GM21825 (cell line): ENCODE measurements around the gene FSTL3.
"Not testable (repeated sequence)": the region's sequence is repeated elsewhere in the genome, so short reads cannot be mapped to it uniquely, and the experiment has no call there.

Experiments used
- ATAC-seq: cut with Tn5 transposase; IDR thresholded peaks from one replicate; pipeline ENCODE4 v1.9.1; 2021; ENCODE audit warnings: mild to moderate bottlenecking, moderate library complexity; ENCODE audit not compliant: unreplicated experiment

The FSTL3 gene

DNA sequence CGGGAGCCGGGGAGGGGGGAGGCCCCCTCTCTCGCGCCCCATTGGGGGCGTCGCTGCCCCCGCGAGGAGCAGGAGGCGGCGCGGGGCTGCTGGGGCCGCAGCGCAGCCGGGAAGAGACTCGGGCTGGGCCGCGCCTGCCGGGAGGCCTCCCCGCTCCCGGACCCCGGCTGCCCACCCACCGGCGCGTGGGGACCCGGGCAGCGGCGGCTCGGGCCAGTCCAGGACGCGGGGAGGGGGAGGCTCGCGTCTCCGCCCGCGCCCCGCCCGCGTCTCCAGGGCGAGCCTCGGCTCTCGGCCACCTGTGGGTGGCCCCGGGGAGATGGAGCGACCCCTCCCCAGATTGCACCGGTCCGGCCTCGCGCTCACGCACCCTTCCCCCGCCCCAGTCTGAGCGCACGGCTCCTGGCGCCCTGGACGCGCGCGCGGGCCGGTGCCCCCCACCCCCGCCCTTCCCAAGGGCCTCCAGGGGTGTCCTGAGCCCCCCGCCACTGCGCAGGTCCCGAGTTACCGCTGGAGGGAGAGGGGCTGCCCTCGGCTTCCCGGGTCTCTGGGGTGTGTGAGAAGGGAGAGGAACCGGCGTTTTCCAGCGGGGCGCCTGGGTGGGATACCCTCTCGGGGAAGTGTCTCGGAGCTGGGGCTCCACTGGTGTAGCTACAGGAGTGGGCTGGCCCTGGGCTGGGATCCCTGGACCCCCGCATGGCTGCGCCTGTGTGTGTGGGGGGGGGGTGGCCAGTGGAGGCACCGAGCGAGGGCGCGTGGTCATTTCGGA is 33.2 kb downstream of the FSTL3 start:
- ATAC-seq: no peak

DNA sequence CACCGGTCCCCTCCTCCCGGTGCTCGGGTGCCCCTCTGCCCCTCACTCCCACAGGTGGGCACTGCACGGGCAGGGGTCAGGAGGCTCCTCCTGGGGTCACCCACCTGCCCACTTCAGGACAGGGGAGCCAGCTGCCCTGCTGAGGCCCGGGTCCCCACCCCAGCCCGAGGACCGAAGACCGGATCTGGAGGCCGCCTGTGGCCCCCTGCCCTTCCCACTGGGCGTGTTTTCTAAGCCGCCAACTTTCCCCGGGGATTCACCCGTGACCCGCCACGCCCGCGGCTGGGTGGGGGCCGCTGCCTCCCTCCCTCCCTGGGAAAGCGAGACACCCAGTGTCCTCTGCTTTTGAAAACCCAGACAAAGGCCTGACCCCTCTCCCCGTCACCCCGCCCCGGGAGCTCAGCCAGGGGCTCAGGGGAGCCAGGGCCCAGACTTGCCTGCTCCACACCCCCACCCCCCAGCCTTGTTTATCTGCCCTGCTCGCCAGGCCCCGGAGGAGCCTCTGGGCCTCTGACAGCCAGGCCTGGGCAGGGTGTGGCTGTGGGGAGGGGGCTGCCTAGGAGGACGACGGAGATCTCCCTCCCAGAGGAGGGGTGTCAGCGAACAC is 33.9 kb downstream of the FSTL3 start:
- no peak for ATAC-seq

DNA sequence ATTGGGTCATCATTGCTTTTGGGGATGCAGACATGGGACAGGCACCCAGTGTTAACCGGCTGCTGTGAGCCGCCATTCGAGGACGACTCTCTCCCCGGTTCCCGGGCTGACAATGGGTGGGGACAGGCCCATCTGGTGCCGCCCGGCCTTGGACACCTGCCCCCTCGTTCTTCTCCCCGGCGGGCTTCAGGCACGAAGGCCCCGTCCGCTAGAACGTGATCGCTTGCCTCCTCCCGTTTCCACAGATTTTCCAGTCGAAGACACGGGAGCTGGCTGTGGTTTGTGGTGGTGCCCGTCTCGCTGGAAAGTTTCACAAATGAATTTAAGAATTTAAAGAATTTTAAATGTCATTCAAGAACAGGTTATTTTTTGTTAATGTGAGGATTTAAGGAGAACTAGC is 34.6 kb downstream of the FSTL3 start:
- ATAC-seq: no peak

DNA sequence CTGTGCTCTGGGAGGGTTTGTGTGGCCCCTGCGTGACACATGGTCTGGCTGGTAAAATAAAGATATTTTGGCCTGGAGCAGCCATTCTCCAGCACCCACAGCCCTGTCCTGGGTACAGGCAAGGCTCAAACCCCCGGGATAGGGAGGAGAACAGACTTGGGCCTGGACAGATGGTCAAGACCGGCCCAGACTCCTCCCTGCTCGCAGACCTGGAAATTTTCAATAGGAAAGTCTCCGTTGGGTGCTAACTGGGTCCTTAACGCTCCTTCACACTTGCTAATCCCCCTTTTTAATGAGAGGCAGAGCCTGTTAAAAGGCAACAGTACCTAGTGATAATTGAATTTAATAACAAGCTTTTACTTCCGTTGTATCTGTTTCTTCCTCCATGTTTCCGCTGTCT is 35.1 kb downstream of the FSTL3 start:
- ATAC-seq: no peak

DNA sequence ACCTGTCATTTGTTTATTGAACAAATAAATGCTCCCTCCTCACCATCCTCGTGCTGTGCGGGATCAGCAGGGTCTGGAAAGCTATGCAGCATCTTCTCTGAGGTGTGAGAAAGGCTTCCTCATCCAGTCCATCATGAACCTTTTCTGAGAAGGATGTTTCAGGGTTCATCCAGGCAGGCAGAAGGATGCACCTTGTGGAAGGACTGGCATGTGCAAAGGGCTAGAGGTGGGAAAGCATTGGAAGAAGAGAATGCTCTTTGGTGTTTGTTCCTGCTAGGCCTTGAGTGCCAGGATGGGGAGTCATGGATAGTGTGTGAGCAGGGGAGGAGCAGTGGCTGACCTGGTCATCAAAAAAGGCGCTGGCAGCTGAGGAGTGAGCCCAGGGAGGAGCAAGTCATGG is 39.2 kb downstream of the FSTL3 start:
- no peak for ATAC-seq

DNA sequence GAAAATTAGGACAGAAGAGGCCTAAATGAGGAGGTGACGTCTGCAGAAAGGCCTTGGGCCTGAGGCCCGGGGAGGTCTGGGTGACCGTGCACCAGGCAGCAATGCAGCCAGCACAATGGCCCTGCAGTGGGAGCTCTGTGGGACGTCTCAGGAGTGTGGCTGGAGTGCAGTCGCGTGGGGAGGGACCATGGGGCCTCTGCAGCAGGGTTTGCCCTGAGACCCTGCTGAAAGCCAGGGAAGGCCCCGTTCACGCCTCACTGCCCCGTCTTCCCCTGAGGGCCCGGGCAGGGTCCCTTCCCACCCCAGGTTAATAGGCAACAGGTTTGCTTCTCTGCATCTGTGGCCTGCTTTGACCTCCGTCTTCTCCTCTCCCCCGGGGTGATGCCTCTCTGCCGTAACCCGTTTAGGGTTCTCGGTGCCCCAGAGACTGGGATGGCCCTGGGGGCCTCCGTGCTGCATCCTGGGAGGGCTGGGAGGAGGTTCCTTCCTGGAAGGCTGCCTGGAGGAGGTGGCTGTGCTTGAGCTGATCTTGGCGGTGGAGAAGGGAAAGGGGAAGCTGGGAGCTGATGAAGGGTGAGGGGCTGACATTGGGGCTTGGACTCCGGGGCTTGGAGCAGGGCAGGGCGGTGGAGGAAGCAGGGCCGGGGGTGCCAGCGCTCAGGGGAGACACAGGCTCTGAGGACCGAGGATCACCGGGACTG is 42.2 kb downstream of the FSTL3 start:
- ATAC-seq: no peak

DNA sequence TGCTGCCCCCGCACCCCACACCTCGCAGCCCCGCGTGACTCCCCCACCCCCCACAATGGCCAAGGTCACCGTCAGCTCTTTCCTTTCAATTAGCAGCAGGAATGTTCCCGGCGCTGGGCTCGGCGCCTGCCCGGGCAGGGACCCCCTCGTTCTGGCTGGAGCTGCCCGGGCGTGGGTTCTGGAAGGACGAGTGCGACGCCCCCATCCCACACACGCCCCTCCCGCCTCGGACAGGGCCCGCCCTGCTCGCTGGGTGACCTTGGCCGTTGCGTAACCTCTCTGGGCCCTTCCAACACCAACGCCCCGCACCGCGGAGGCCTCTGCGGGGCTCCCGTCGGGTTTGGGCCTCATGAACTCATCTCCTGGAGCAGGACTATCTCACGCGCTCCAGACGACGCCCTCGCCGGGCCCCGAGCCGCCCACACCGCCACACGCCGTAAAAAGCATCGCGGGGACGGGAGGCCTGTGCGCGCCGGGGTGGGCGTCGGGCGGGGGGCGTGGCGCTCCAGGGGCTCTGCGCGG is 42.9 kb downstream of the FSTL3 start:
- ATAC-seq: no peak

DNA sequence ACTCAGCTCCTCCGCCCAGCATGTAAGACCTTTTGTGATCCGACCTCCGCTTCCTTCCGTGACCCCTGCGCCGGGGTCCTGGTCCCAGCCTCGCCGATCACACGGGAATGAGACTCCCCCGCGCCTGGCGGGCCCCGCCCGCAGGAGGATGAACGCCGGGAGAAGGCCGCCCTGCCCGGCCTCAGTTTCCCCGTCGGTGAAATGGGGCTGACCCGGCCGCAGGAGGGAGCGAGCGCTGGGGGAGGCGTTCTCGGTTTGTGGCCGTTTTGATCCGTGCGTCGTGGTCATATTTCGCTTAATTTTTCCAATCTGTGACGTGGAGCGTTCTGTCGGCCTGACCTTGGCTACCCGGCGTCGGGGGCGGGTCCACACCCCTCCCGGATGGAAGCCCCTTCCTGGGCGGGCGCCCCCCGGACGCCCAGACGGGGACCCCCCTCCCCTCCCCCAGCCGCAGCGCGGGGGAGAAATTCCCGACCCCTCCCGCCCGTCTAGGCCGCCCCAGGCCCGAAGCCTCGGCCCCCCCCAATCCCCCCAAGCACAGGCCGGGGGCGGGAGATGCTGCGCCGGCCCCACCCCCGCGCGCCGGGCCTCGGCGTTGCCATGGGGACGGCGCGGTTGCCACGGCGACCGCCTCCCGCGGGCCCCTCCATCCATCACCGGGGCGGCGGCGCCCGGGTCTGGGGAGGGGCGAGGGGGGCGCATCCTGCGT is 43.6 kb downstream of the FSTL3 start:
- no peak for ATAC-seq

DNA sequence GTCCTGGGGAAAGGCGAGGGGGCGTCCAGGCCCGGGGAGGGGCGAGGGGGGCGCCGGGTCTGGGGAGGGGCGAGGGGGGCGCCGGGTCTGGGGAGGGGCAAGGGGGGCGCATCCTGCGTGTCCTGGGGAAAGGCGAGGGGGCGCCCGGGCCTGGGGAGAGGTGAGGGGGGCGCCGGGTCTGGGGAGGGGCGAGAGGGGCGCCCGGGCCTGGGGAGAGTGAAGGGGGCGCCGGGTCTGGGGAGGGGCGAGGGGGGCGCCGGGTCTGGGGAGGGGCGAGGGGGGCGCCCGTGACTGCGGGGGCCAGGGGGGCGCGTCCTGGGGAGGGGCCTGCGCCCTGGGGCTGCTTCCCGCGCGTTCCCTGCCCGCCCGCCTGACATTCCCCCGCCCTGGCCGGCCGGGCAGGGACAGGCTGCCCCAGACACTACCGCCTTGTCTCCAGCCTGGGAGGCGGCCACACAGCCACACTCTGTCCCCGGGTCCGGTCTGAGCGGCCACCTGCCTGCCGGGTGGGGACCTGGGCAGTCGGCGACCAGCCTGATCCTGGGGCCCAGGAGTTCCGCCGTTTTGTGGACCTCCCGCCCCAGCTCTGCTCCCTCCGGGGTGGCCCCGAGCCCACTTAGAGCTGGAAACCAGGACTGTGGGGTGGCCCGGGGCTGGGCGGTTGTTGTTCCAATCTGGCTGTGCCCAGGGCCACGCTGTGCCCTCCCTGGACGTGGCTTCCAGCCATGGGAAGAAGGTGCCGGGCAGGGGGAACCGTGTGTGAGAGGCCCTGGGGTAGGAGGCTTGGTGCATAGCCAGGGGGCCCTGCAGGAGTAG is 44.4 kb downstream of the FSTL3 start:
- ATAC-seq: no peak

DNA sequence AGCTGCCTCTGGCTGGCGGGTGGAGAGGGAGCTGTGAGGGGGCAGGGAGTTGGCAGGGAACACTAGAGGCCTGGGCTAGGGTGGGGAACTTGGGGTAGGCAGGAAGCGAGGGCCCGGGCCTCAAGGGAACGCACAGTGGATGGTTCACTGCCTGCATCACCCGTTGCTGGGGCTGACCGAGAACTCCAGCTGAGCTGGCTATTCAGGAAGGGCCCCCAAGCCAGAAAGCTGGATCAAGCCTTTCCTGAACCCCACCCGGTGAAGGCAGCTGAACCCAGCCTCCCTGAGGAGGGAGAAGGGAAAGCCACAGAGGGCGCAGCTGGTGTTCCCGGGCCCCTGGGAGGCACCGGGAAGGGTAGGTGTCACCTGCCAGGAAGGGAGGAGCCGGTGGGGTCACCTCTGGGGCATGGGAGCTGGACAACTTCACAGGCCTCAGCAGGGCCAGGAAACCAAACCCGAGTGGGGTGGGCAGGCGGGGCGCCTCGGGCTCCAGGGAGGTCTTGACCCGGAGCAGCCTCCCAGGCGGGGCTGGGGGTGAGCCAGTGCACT is 46.4 kb downstream of the FSTL3 start:
- no peak for ATAC-seq

DNA sequence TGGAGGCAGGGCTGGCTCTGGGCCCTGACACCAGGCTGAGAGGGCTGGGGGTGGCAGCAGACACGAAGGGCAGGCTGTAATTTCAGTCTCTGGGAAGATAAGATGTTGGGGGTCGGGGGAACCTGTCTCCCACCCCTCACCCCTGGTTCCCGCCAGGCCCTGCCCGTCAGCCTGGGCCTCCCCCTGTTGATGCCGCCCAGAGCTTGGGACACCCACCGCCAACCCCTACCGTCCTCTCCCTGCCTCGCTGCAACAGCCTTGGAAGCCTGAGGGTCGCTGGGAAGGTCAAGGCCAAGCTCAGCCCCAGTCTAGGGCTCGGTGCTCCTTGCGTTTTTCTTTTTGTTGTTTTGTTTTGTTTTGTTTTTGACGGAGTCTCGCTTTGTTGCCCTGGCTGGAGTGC is 47.1 kb downstream of the FSTL3 start:
- ATAC-seq: no peak

DNA sequence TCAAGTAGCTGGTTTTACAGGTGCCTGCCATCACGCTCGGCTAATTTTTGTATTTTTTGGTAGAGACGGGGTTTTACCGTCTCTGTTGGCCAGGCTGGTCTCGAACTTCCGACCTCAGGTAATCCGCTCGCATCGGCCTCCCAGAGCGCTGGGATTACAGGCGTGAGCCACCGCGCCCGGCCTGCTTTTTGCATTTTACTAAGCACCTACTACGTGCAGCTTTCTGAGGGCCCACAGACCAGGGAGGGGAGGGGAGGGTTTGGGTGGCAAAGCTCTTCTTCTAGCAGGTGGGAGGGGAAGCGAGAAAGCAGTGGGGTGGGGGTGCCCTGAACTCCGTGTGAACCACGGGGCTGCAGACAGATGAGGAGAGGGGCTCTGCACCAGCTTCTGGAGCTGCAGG is 47.5 kb downstream of the FSTL3 start:
- ATAC-seq: no peak

DNA sequence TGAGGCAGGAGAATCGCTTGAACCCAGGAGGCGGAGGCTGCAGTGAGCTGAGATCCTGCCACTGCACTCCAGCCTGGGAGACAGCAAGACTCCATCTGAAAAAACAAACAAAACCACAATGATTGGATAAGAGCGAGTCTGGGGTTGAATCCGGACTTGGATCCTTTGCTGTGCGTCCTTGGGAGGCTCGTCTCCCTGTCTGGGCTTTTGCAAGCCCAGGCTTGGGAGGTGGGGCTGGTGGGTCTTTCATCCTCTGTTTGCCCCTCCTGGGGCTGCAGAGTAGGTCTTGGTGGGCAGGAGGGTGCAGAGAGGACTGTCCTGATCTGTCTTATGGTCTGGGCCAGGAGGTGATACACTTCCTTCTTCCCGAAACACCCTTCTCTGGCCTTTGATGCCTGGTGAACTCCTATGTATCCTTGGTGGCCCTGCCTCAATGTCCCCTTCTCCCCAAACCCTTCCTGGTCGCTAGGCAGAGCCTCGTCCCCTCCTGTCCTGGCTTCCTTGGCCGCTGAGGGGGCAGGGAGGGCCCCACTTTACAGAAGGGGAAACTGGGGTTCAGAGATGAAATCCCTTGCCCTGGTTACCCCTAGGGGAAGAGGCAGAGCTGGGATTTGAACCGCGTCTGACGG is 49.4 kb downstream of the FSTL3 start:
- ATAC-seq: no peak

DNA sequence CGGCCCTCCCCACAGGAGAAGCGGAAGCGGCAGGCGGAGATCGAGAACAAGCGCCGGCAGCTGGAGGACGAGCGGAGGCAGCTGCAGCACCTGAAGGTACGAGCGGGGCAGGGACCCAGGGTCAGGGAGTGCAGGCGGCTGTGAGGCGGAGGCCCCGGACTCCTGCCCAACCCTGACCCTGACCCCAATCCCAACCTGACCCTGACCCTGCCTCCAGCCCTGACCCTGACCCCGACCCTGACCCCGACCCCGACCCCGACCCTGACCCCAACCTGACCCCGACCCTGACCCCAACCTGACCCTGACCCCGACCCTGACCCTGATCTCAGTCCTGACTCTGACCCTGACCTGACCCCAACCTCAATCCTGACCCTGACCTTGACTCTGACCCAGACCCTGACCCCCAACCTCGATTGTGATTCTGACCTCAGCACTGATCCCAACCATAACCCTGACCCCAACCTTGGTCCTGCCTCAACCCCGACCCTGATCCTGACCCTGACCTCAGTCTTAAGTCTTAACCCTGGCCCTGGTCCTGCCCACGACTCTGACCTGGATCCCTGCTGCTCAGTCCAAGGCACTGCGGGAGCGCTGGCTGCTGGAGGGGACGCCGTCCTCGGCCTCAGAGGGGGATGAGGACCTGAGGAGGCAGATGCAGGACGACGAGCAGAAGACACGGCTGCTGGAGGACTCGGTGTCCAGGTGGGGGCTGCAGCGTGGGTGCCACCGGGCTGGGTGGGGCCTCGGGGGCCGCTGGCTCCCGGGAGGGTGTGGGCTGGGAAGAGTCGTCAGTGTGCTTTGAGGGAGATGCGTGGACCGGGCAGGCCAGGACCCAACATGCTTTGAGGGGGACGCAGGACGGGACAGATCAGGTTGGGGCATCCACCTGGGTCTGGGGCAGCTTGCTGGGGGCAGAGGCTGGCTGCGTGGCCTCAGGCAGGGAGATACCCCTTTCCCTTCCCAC is 51.1 kb downstream of the FSTL3 start:
- ATAC-seq: no peak

DNA sequence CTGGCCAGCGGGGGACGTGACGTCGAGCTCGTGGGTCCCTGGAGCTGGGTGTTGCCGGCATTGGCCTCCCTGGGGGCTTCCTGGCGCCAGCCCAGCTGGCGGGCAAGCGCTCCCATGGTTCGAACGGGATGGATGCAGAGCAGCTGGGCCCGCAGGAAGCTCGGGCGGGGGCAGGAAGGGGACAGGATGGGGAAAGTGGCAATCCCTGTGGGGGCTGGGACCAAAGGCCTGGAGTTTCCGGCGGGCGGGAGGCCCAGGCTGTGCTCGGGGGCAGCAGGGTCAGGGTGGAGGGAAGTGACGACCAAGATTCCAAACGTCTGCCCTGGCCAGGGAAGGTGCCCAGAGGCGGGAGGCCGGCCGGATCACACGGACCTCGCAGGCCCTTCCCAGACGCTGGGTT is 51.8 kb downstream of the FSTL3 start:
- ATAC-seq: no peak

DNA sequence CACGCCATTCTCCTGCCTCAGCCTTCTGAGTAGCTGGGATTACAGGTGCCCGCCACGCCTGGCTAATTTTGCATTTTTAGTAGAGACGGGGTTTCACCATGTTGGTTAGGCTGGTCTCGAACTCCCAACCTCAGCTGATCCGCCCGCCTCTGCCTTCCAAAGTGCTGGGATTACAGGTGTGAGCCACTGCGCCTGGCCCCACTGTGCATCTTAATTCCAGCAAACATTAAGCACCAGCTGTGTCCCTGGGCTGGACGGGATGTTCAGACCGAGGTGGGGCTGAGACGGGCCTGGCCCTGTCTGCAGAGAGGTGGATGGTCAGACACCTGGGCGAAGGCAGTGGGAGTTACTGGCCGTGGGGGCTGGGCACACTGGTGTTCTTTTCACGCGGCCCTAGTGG is 53.4 kb downstream of the FSTL3 start:
- not testable (repeated sequence) for ATAC-seq

DNA sequence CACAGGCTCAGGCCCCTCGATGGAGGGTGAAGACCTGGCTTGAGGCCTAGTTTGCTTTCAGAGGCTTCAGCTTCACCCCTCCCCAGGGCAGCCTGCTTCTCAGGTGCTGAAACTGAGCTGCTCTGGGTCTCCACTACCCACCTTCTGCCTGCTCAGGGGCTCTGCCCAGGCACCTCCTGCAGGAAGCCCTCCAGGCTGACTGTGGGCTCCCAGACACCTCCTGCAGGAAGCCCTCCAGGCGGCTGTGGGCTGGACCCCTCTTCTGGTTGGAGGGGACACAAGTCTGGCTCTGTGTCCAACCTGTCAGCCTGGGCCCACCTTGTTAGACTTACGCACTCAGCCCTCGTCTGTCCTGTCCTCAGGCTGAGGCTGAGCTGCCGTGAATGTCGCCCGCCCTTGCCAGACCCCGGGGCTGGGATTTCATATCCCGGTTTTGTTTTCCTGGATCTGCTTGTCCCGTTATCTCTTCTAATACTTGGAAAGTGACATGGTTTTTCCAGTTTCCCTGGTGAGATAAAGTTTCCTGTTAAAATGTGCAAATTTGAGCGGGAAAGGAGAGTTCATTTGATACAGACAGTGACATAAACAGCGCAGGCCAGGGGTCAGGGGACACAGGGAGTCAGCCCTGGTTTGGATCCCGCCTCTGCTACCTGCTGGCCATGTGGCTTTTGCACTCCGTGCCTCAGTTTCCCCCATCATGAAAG is 53.9 kb downstream of the FSTL3 start:
- no peak for ATAC-seq

DNA sequence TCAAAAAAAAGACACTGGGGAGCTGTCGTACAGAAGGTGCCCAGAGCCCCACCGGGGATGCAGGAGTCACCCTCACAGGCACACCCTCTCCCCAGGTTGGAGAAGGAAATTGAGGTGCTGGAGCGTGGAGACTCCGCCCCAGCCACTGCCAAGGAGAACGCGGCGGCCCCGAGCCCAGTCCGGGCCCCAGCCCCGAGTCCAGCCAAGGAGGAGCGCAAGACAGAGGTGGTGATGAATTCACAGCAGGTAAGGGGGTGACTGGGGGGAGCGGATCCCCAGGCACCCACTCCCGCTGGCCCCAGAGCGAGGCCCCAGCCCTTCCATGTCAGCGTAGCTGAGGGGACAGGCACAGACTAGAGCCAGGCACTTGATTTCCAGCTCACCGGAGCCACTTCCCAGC is 54.8 kb downstream of the FSTL3 start:
- ATAC-seq: no peak
